Epidermal melanocyte (primary cell): Measurements from ENCODE around the gene SLC36A3.
"Not testable (repeated sequence)": the region's sequence is repeated elsewhere in the genome, so short reads cannot be mapped to it uniquely, and the experiment has no call there.

Experiments used
- DNase-seq: peaks from one replicate; pipeline ENCODE4 v3.0.0; 2011; ENCODE audit warnings: low spot score; ENCODE audit not compliant: insufficient read length

SLC36A3 gene

DNA sequence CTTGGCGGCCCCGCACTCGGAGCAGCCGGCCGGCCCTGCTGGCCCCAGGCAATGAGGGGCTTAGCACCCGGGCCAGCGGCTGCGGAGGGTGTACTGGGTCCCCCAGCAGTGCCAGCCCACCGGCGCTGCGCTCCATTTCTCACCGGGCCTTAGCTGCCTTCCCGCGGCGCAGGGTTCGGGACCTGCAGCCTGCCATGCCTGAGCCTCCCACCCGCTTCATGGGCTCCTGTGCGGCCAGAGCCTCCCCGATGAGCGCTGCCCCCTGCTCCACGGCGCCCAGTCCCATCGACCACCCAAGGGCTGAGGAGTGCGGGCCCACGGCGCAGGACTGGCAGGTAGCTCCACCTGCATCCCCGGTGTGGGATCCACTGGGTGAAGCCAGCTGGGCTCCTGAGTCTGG is 5.7 kb upstream of the SLC36A3 start:
- DNase-seq: not testable (repeated sequence)

DNA sequence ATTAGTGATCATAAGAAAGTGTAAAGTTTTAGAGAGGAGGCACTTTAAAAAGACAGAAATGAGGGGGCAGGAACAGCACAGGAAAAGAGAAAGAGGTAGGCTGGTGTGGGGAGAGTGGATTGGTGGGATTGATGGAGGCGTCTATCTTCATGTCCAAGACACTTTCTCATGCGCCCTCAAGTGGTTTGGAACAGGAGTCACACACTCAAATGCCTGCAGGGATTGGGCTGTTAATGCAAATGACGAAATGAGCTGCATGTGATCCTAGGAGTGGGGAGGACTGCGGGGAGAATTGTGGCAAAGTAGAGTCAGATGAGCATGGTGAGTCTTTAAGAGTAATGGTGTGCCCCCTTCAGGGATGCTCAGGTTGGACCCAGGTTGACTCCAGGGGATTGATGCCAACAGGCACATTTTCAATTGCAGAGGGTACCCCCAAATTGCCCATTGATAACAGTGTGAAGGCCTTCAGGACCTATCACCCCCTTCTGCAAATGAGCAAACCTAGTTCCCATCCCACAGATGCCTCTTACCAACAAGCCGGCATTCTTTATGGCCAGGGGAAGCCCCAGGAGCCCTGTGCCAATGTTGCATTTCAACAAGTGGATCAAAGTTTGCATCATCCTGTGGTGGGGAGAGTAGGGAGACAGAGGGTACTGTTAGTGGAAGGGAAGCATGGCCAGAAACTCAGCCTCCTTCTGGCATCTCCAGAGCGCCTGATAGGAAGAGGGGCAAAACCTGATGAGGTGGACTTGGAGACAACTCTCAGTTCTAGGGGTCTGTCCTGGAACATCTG is 5.3 kb downstream of the SLC36A3 start:
- DNase-seq: no peak

GRCh38 chr5:151296974-151297373 is 6.6 kb downstream of the SLC36A3 start:
- no peak for DNase-seq

GRCh38 chr5:151296478-151296830 is 7.1 kb downstream of the SLC36A3 start:
- no peak for DNase-seq

DNA sequence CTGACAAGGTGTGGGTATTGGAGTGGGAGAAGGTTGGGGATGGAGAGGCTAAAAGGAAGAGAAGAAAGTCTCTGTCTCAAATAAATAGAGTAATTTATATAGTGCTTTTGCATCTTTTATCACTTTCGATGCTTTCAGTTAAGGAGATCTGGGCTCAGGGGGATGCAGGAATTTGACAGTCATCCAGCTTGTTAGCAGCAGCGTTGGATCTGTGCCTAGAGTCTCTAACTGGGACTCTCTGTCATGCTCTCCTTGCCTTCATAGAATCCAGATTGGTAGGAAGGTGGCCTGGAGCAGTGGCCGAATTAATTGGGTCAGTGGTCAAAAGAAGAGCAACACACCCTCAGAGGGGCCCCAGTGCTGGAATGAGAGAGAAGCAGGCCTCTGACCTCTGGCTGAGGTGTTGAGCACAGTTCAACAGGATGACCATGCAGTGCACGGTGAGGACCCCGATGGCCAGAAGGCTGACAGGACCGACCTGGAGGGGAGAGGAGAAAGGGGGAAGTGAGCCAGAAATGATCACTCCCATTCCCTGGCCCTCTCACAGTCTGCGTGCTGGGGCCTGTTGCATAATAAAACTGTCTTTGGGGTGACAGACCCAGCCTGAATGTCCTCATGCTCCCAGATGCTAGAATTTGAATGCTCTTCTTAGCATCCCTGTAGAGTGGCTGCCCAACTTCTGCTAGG is 7.6 kb downstream of the SLC36A3 start:
- DNase-seq: no peak

GRCh38 chr5:151295138-151295537 is 8.4 kb downstream of the SLC36A3 start:
- no peak for DNase-seq

DNA sequence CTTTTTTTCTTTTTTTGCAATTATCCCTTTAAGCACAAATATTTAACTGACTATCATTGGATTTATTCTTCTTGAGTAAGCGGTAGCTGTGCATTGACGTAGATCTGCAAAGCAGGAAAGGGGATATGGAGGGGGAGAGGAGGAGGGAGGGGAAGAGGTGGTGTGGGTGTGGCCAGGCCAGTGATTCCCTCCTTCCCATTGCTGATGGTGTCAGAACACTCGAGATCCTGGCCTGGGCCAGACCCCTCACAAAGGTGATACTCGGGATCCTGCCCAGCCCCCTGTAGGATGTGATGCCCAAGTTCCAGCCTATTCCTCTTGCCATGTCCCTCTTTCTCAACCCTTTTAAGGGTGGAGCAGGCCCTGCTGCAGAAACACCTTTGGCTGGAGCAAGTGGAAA is 9.9 kb downstream of the SLC36A3 start:
- DNase-seq: no peak

GRCh38 chr5:151288180-151288579 is 15.4 kb downstream of the SLC36A3 start:
- no peak for DNase-seq

- DNase-seq: no peak
These were observed 17.3 kb downstream of the SLC36A3 start for GRCh38 chr5:151286246-151286645.

DNA sequence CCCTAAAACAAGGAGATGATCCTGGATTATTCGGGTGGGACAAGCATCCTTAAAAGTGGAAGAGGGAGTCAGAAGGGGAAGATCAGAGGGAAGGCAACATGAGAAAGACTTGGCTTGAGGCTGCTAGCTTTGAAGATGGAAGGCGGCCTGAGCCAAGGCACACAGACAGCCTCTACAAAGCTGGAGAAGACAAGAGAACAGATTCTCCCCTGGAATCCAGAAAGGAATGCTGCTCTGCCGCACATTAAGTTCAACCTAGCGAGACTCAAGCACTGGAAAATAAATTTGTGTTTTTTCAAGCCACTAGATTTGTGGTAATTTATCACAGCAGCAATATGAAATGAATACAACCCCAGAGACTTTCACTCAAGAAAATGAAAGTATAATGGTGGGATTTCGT is 17.9 kb downstream of the SLC36A3 start:
- no peak for DNase-seq

GRCh38 chr5:151284392-151284967 is 19.1 kb downstream of the SLC36A3 start:
- no peak for DNase-seq

DNA sequence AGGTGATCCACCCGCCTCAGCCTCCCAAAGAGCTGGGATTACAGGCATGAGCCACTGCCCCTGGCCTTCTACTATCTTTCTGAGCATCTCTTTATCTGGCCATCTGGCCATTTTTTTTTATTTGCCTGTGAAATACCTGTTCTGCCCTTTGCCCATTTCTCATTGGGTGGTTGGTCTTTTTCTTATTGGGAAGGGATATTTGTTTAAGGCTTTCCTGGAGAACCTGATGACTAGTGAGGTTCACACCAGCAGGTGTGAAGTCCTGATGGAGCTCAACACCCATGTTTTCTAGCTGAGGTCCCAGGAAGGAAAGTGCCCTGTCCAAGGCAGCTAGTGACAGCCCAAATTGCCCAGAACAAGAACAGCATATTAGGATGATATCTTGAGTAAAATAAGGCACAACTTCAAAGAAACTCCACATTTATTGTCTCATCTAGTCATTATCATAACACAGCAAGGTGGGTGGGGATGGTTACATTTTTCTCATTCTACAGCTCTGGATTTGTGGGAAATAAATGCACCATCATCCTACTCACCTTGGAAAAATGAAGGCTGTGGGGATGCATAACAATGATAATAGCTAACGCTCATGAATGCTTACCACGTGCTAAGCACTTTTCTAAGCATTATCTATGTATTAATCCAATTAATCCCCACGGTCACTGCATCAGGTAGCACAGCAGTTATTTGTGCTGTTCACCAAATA is 20.3 kb downstream of the SLC36A3 start:
- DNase-seq: no peak

- DNase-seq: no peak
These were observed 22.4 kb downstream of the SLC36A3 start for GRCh38 chr5:151281001-151281639.

GRCh38 chr5:151280443-151280842 is 23.1 kb downstream of the SLC36A3 start:
- DNase-seq: no peak

GRCh38 chr5:151278845-151279244 is 24.7 kb downstream of the SLC36A3 start:
- no peak for DNase-seq

GRCh38 chr5:151275803-151276202 is 27.8 kb downstream of the SLC36A3 start:
- no peak for DNase-seq

DNA sequence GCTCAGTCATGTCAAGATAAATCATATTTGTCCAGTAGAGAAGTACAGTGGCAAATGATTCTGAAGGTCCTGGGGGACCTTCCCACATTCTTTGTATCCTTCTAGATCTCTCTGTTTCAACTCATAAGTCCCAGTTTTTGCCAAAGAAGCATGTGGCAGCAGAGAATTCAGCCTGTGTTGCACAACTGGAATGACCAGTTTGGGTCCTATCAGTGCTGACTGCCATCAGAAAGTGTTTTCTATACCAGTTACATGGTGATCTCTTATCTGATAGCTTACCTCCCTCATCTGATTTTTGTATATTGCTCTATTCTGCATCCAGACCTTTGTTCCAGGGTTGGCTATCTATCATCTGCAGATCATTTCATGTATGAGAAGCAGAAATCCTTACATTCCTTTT is 28.9 kb downstream of the SLC36A3 start:
- no peak for DNase-seq

GRCh38 chr5:151271336-151271735 is 32.2 kb downstream of the SLC36A3 start:
- no peak for DNase-seq

GRCh38 chr5:151270599-151270998 is 33.0 kb downstream of the SLC36A3 start:
- DNase-seq: no peak

- DNase-seq: no peak
These were observed 35.9 kb downstream of the SLC36A3 start for GRCh38 chr5:151267491-151268260.

- DNase-seq: no peak
These were observed 39.5 kb downstream of the SLC36A3 start for GRCh38 chr5:151264113-151264512.
